Nephron progenitor cell (in vitro differentiated cells): ENCODE data around the gene TNFRSF9.

Experiments
- DNase-seq: peaks from one replicate; pipeline ENCODE4 v3.0.0; 2021
- H3K27ac Mint-ChIP-seq: 2 replicates; pipeline ENCODE4 v1.8.0; 2021; ENCODE audit warnings: mild to moderate bottlenecking, moderate library complexity, mixed read lengths
- H3K27me3 Mint-ChIP-seq: 2 replicates; pipeline ENCODE4 v1.8.0; 2021; ENCODE audit warnings: mild to moderate bottlenecking, low read depth, mixed read lengths; ENCODE audit not compliant: poor library complexity
- H3K36me3 Mint-ChIP-seq: 2 replicates; pipeline ENCODE4 v1.8.0; 2021; ENCODE audit warnings: low read depth, mixed read lengths
- H3K4me1 Mint-ChIP-seq: 2 replicates; pipeline ENCODE4 v1.8.0; 2021; ENCODE audit warnings: mixed read lengths
- H3K4me3 Mint-ChIP-seq: 2 replicates; pipeline ENCODE4 v1.8.0; 2021; ENCODE audit warnings: mild to moderate bottlenecking, moderate library complexity, mixed read lengths
- H3K9me3 Mint-ChIP-seq: 2 replicates; pipeline ENCODE4 v1.8.0; 2021; ENCODE audit warnings: mild to moderate bottlenecking, moderate library complexity, mixed read lengths
- CTCF ChIP-seq: fragments of 200-600 bp; sonication (generic); IDR thresholded peaks from 2 replicates; pipeline ENCODE4 v1.5.0; 2021; ENCODE audit warnings: antibody characterized with exemption

The TNFRSF9 gene

GRCh38 chr1:7905262-7905661, 35.4 kb downstream of the TNFRSF9 start:
- peaks cover 4% of the 10 kb centered on the region for H3K27me3 Mint-ChIP-seq
- H3K27ac Mint-ChIP-seq: no peak overlapping the region
- no peaks in the 10 kb centered on the region for H3K36me3 Mint-ChIP-seq
- no peak for TF ChIP-seq CTCF
- peaks cover 3% of the 10 kb centered on the region for H3K4me1 Mint-ChIP-seq
- no peak for DNase-seq
- no peaks in the 10 kb centered on the region for H3K9me3 Mint-ChIP-seq
- H3K4me3 Mint-ChIP-seq: no peak overlapping the region

GRCh38 chr1:7902478-7903085, 38.1 kb downstream of the TNFRSF9 start:
- peak; percentile 66 for TF ChIP-seq CTCF
- Mint-ChIP-seq H3K4me3 (no peak overlapping the region), H3K36me3 (no peaks in the 10 kb centered on the region), H3K9me3 (no peaks in the 10 kb centered on the region), H3K27me3 (peaks cover 7% of the 10 kb centered on the region), H3K4me1 (no peaks in the 10 kb centered on the region), H3K27ac (no peak overlapping the region)
- peak; percentile 73 for DNase-seq

GRCh38 chr1:7899741-7900140, 40.9 kb downstream of the TNFRSF9 start:
- no peak for TF ChIP-seq CTCF
- no peak for DNase-seq
- Mint-ChIP-seq H3K27ac (no peak overlapping the region), H3K9me3 (no peaks in the 10 kb centered on the region), H3K27me3 (peaks cover 7% of the 10 kb centered on the region), H3K36me3 (no peaks in the 10 kb centered on the region), H3K4me3 (no peak overlapping the region), H3K4me1 (no peaks in the 10 kb centered on the region)

- Mint-ChIP-seq H3K4me1 (no peaks in the 10 kb centered on the region), H3K27ac (peak overlapping the region; percentile 20), H3K36me3 (no peaks in the 10 kb centered on the region)
Observed at GRCh38 chr1:7898962-7899361, 41.7 kb downstream of the TNFRSF9 start.

GRCh38 chr1:7896994-7897393, 43.6 kb downstream of the TNFRSF9 start:
- Mint-ChIP-seq H3K27me3 (peaks cover 10% of the 10 kb centered on the region), H3K4me3 (no peak overlapping the region), H3K4me1 (no peaks in the 10 kb centered on the region), H3K9me3 (no peaks in the 10 kb centered on the region), H3K27ac (no peak overlapping the region), H3K36me3 (no peaks in the 10 kb centered on the region)
- no peak for TF ChIP-seq CTCF
- no peak for DNase-seq

More at GRCh38 chr1:7898962-7899361, 41.7 kb downstream of the TNFRSF9 start:
- no peak for DNase-seq
- Mint-ChIP-seq H3K27me3 (peaks cover 7% of the 10 kb centered on the region), H3K4me3 (no peak overlapping the region), H3K9me3 (no peaks in the 10 kb centered on the region)
- TF ChIP-seq CTCF: no peak

GRCh38 chr1:7893529-7894180, 47.0 kb downstream of the TNFRSF9 start:
- TF ChIP-seq CTCF: no peak
- H3K27ac Mint-ChIP-seq: no peak overlapping the region
- no peak overlapping the region for H3K4me3 Mint-ChIP-seq
- no peak for DNase-seq
- no peaks in the 10 kb centered on the region for H3K9me3 Mint-ChIP-seq
- H3K36me3 Mint-ChIP-seq: no peaks in the 10 kb centered on the region
- H3K4me1 Mint-ChIP-seq: no peaks in the 10 kb centered on the region
- H3K27me3 Mint-ChIP-seq: peaks cover 11% of the 10 kb centered on the region
